ENCODE data around the gene PPP6R1.
A peak's percentile ranks its signal among the peaks of the same experiment; 100 is the strongest.

Gene PPP6R1

DNA sequence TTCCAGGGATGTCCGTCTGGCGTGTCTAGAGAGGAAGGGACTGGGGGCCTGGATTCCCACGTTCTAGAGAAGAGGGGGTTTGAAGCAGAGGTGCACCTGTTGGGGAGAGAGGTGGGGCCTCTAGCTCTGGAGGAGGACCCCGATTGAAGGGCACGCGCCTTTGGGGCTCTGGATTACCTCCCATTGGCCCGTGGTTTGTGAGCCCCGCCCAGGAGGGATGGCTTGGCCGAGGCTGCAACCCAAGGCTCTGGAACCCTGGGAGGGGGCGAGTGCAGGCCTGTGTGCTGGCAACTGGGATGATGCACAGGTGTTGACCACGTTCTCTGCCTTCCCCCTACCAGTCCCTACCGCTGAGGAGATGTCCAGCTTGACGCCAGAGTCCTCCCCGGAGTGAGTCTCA, 46.2 kb upstream of the PPP6R1 start:
- TF ChIP-seq, protein P1, sequence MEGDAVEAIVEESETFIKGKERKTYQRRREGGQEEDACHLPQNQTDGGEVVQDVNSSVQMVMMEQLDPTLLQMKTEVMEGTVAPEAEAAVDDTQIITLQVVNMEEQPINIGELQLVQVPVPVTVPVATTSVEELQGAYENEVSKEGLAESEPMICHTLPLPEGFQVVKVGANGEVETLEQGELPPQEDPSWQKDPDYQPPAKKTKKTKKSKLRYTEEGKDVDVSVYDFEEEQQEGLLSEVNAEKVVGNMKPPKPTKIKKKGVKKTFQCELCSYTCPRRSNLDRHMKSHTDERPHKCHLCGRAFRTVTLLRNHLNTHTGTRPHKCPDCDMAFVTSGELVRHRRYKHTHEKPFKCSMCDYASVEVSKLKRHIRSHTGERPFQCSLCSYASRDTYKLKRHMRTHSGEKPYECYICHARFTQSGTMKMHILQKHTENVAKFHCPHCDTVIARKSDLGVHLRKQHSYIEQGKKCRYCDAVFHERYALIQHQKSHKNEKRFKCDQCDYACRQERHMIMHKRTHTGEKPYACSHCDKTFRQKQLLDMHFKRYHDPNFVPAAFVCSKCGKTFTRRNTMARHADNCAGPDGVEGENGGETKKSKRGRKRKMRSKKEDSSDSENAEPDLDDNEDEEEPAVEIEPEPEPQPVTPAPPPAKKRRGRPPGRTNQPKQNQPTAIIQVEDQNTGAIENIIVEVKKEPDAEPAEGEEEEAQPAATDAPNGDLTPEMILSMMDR (IDR thresholded peaks at IDR 0.05; ENCODE audit: control extremely low read depth, extremely low read depth, low read depth, missing control alignments): no peak
- POLR2A ChIA-PET: no interaction called here
- no peak for DNase-seq (ENCODE audit: extremely low spot score)
- CTCF ChIA-PET: no interaction called here

- DNase-seq (ENCODE audit: extremely low spot score): peak; percentile 54
- CTCF ChIA-PET: interaction anchor here (3.5 kb wide), 1 partner anchor 79 kb away, joined by 19 read pairs; the partner anchor contains the start of gene TMEM238
- POLR2A ChIA-PET: no interaction called here
- TF ChIP-seq, protein P1 (IDR thresholded peaks at IDR 0.05; ENCODE audit: control extremely low read depth, extremely low read depth, low read depth, missing control alignments): no peak
Measured at GRCh38 chr19:55304279-55304978, 45.6 kb upstream of the PPP6R1 start.

- TF ChIP-seq, protein P1 (IDR thresholded peaks at IDR 0.05; ENCODE audit: control extremely low read depth, extremely low read depth, low read depth, missing control alignments): no peak
- POLR2A ChIA-PET: no interaction called here
- CTCF ChIA-PET: interaction anchor here (1.3 to 3.8 kb wide), 7 partner anchors 9 to 167 kb away, joined by 3 to 80 read pairs (median 23); partner anchors contain the start of genes KMT5C and TMEM238
- DNase-seq (ENCODE audit: extremely low spot score): no peak
Measured at GRCh38 chr19:55303477-55303876, 44.7 kb upstream of the PPP6R1 start.

DNA sequence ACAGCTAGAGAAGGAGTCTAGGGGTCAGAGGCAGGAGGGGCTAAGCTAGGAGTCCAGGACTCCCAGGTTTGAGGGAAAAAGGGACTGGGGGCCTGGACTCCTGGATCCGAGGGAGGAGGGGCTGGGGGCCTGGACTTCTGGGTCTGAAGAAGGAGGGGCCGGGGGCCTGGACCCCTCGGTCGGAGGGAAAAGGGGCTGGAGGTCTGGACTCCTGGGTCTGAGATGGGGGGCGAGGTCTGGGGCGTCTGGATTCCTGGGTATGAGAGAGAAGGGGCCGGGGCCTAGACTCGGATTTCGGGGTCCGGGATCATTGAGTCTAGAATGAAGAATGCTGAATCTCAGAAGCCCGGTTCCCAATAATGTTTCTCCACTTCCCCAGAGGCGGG, 43.5 kb upstream of the PPP6R1 start:
- CTCF ChIA-PET: interaction anchor here (0.8 to 3.8 kb wide), 22 partner anchors 10 to 166 kb away, joined by 3 to 80 read pairs (median 5); partner anchors contain the start of genes BRSK1, KMT5C, TMEM150B and TMEM238
- POLR2A ChIA-PET: no interaction called here
- TF ChIP-seq, protein P1 (IDR thresholded peaks at IDR 0.05; ENCODE audit: control extremely low read depth, extremely low read depth, low read depth, missing control alignments): no peak
- no peak for DNase-seq (ENCODE audit: extremely low spot score)

DNA sequence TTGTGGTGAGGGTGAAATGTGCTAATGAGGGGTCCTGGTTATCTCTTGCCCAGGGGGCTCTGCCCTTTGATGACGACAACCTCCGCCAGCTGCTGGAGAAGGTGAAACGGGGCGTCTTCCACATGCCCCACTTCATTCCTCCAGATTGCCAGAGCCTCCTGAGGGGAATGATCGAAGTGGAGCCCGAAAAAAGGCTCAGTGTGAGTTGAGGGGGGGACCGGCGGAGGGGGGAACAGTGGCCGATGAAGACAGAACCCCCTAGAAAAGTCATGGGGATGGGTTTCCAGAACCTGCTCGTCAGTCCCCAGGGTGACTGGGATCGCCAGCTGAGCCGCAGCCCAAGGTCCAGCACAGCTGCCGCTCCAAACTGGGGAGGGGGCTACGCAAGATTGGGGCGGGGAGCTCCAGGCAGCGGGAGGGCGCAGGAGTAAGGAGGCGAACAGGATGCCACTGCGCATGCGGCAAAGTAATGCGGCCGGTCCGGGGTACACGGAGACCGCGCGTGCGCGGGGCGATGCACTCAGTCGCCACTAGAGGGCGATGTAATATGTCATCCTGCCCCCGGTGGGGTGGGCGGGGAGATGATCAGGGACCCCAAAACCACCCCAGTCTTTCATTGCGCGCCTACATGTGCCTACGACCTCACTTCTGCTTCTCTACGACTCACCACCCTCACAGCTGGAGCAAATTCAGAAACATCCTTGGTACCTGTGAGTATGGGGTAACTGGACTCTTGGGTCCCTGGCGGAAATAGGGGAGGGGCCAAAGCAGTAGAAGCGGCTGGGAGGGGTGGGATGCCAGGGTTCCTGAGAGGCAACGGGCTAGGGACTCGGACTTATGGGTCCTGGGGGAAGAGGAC, 42.9 kb upstream of the PPP6R1 start:
- TF ChIP-seq, protein P1 (IDR thresholded peaks at IDR 0.05; ENCODE audit: control extremely low read depth, extremely low read depth, low read depth, missing control alignments): peak; percentile 92
- ChIA-PET POLR2A (interaction anchor here (0.5 to 1.0 kb wide), 2 partner anchors 21 to 104 kb away, joined by 3 to 5 read pairs; partner anchors contain the start of gene HSPBP1), CTCF (interaction anchor here (0.6 to 3.8 kb wide), 47 partner anchors 10 to 823 kb away, joined by 3 to 80 read pairs (median 4); partner anchors contain the start of genes BRSK1, HSPBP1, KMT5C and NAT14)
- DNase-seq (ENCODE audit: extremely low spot score): peak; percentile 97

- no peak for DNase-seq (ENCODE audit: extremely low spot score)
- TF ChIP-seq, protein P1 (IDR thresholded peaks at IDR 0.05; ENCODE audit: control extremely low read depth, extremely low read depth, low read depth, missing control alignments): no peak
- ChIA-PET CTCF (interaction anchor here (0.6 to 3.8 kb wide), 41 partner anchors 9 to 822 kb away, joined by 3 to 80 read pairs (median 4); partner anchors contain the start of genes BRSK1, HSPBP1, KMT5C and NAT14), POLR2A (interaction anchor here (0.6 to 1.0 kb wide), 2 partner anchors 21 to 41 kb away, joined by 3 to 14 read pairs; partner anchors contain the start of gene HSPBP1)
Measured at GRCh38 chr19:55300886-55301458, 42.2 kb upstream of the PPP6R1 start.
